Common myeloid progenitor, CD34-positive (primary cell): Measurements from ENCODE around the gene HSD17B13.

Experiments used
- CTCF ChIA-PET: fragments of 350-600 bp; sonication (Branson Sonifier 250); formaldehyde crosslinking; loops from one replicate; lab custom pipeline; 2021; ENCODE audit warnings: antibody characterized with exemption; lab: Charles Lee
- POLR2A ChIA-PET: fragments of 350-600 bp; sonication (Branson Sonifier 250); formaldehyde crosslinking; loops from one replicate; lab custom pipeline; 2021; ENCODE audit warnings: antibody characterized with exemption; lab: Charles Lee
- DNase-seq, 3 donors: peaks; one replicate each; pipeline versions ENCODE4 v3.0.0 to v3.0.0-alpha.2; 2013
- H3K27ac ChIP-seq, 2 experiments: 1 replicate in 1 of 2; 2 replicates in 1 of 2; pipeline ENCODE4 v1.7.0; 2013; ENCODE audit warnings: inconsistent platforms in 2 of 2, low read length in 2 of 2, mild to moderate bottlenecking in 2 of 2, low read depth in 1 of 2, moderate library complexity in 1 of 2; ENCODE audit not compliant: severe bottlenecking in 2 of 2, insufficient read depth in 1 of 2, poor library complexity in 1 of 2
- H3K27me3 ChIP-seq, 5 experiments: replicated peaks in 2 of 5; 1 replicate in 3 of 5; 2 replicates in 2 of 5; pipeline versions ENCODE4 v1.6.1 to v1.7.0; 2013; ENCODE audit warnings: low read length in 4 of 5, mild to moderate bottlenecking in 2 of 5, moderate library complexity in 2 of 5, inconsistent platforms in 1 of 5; ENCODE audit not compliant: insufficient read depth in 5 of 5, control insufficient read depth in 4 of 5
- H3K36me3 ChIP-seq, 4 experiments: 1 replicate in 2 of 4; 2 replicates in 2 of 4; pipeline versions ENCODE4 v1.6.1 to v1.7.0; 2013; ENCODE audit warnings: low read length in 3 of 4, control low read depth in 1 of 4, mild to moderate bottlenecking in 1 of 4; ENCODE audit not compliant: control insufficient read depth in 4 of 4, insufficient read depth in 4 of 4
- H3K4me1 ChIP-seq, 4 experiments: 1 replicate in 3 of 4; 2 replicates in 1 of 4; pipeline versions ENCODE4 v1.6.1 to v1.7.1; 2013; ENCODE audit warnings: low read length in 3 of 4, mild to moderate bottlenecking in 3 of 4, control low read depth in 1 of 4, inconsistent platforms in 1 of 4, moderate library complexity in 1 of 4; ENCODE audit not compliant: control insufficient read depth in 4 of 4, insufficient read depth in 4 of 4; ENCODE audit errors: control extremely low read depth in 1 of 4
- H3K4me3 ChIP-seq, 7 experiments: 1 replicate in 4 of 7; 2 replicates in 3 of 7; pipeline versions ENCODE4 v1.5.1 to v1.7.0; 2013; ENCODE audit warnings: mild to moderate bottlenecking in 7 of 7, low read length in 6 of 7, moderate library complexity in 6 of 7, inconsistent platforms in 2 of 7, low read depth in 2 of 7, control low read depth in 1 of 7; ENCODE audit not compliant: insufficient read depth in 4 of 7, control insufficient read depth in 1 of 7; ENCODE audit errors: extremely low read depth in 1 of 7
- H3K9me3 ChIP-seq, 5 experiments: 1 replicate in 4 of 5; 2 replicates in 1 of 5; pipeline versions ENCODE4 v1.6.1 to v1.7.1; 2013; ENCODE audit warnings: low read length in 4 of 5, mild to moderate bottlenecking in 2 of 5, inconsistent platforms in 1 of 5, low read depth in 1 of 5, moderate library complexity in 1 of 5; ENCODE audit not compliant: control insufficient read depth in 4 of 5, insufficient read depth in 2 of 5; ENCODE audit errors: control extremely low read depth in 1 of 5
- WGBS: methylation state at CpG from one replicate; pipeline ENCODE4 v1.1.5; 2013; ENCODE audit not compliant: insufficient coverage; 5-methylcytosine and 5-hydroxymethylcytosine counted together

Gene HSD17B13

DNA sequence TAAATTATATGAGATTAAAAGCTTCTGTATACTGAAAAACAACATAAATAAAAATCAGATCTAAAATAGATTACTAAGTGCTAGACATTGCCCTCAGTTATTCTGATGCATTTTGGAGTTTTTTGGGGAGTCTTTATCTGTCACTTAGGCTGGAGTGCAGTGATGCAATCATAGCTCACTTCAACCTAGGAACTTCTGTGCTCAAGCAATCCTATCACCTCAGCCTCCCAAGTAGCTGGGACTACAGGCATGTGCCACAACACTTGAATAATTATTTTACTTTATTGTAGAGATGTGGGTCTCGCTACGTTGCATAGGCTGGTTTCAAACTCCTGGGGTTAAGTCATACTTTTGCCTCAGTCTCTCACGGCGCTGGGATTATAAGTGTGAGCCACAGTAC is 36.6 kb upstream of the HSD17B13 start:
- ChIA-PET CTCF (interaction anchor here (0.5 to 1.2 kb wide), 2 partner anchors 131 to 343 kb away, joined by 3 read pairs; no protein-coding TSS in a partner anchor), POLR2A (no interaction called here)
- no peak overlapping the region for H3K27ac ChIP-seq
- DNase-seq = no peak
- no peak overlapping the region for H3K4me3 ChIP-seq
- peaks cover 16 to 78% (median 50%) of the 10 kb centered on the region in 4 experiments for H3K36me3 ChIP-seq
- no peaks in the 10 kb centered on the region for H3K27me3 ChIP-seq
- no peaks in the 10 kb centered on the region for H3K9me3 ChIP-seq
- no peaks in the 10 kb centered on the region for H3K4me1 ChIP-seq
- no CpG with 5 or more reads among the region's 4 CpGs for WGBS

GRCh38 chr4:87356832-87357526 is 34.3 kb upstream of the HSD17B13 start:
- 100% methylated on average over 2 of the region's 2 CpGs for WGBS
- POLR2A ChIA-PET = no interaction called here
- Histone ChIP-seq H3K9me3 (peaks cover 0 to 2% (median 0%) of the 10 kb centered on the region in 5 experiments), H3K4me1 (no peaks in the 10 kb centered on the region), H3K36me3 (peaks cover 20 to 71% (median 47%) of the 10 kb centered on the region in 4 experiments), H3K4me3 (no peak overlapping the region), H3K27me3 (no peaks in the 10 kb centered on the region), H3K27ac (peak overlapping the region in 1 of 2 experiments; percentile 41)
- CTCF ChIA-PET = interaction anchor here (1.4 kb wide), 1 partner anchor 13 kb away, joined by 4 read pairs; no protein-coding TSS in a partner anchor
- no peak for DNase-seq

DNA sequence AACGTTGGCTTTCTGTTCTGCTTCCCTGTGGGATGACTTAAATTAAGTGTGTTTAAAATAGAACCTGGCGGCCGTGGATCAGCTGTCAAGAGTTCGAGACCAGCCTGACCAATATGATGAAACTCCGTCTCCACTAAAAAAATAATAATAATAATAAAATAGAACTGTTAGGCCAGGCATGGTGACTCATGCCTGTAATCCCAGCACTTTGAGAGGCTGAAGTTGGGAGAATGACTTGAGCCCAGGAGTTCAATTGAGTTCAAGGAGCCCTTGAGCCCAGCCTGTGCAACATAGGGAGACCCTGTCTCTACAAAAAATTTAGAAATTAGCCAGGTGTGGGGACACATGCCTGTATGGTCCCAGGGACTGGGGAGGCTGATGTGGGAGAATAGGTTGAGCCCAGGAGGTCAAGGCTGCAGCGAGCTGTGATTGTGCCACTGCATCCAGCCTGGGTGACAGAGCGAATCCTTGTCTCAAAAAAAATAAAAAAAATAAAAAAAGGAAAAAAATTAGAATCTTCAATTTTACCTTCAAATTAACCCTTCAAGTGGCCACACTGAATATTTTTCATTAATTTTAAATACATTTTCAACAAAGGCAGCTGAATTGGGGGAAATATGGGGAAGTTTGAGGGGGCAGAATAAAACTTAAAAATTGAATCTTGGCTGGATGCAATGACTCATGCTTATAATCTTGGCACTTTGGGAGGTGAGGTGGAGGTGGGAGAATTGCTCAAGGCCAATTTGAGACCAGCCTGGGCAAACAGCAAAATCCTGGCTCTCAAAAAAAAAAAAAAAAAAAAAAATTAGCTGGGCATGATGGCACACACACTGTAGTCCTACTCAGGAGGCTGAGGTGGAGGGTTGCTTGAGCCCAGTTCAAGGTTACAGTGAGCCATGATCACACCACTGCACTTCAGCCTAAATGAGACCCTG is 31.8 kb upstream of the HSD17B13 start:
- WGBS = 0% methylated on average over 1 of the region's 7 CpGs
- Histone ChIP-seq H3K27ac (no peak overlapping the region), H3K27me3 (no peaks in the 10 kb centered on the region), H3K4me1 (no peaks in the 10 kb centered on the region), H3K9me3 (peaks cover 0 to 2% (median 0%) of the 10 kb centered on the region in 5 experiments), H3K4me3 (no peak overlapping the region), H3K36me3 (peaks cover 14 to 50% (median 36%) of the 10 kb centered on the region in 4 experiments)
- POLR2A ChIA-PET = no interaction called here
- CTCF ChIA-PET = interaction anchor here (0.9 to 1.5 kb wide), 2 partner anchors 9 to 114 kb away, joined by 3 to 4 read pairs; no protein-coding TSS in a partner anchor
- DNase-seq = no peak

DNA sequence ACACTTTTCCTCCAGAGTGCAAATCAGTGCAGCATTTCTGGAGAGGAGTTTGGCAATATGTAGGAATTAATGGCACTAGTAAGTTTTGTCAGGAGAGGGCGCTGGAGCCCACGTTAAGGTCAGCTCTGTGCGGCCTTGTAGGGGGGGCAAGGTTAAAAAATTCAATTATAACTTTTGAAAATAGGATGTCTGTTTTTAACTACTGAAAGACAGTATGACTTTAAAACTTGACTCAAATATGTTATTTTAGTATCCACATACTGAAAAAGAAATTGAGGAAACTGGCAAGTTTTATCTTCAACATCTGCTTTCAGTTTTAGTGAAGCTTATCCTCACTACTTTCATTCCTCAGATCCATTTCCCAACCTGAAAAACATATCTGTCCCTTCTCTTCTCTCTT is 30.9 kb upstream of the HSD17B13 start:
- CTCF ChIA-PET = interaction anchor here (0.9 to 1.5 kb wide), 2 partner anchors 10 to 115 kb away, joined by 3 to 4 read pairs; no protein-coding TSS in a partner anchor
- peak; percentile 34 to 59 (median 39) for DNase-seq
- H3K4me1 ChIP-seq = no peaks in the 10 kb centered on the region
- H3K4me3 ChIP-seq = no peak overlapping the region
- POLR2A ChIA-PET = no interaction called here
- H3K27ac ChIP-seq = no peak overlapping the region
- H3K27me3 ChIP-seq = no peaks in the 10 kb centered on the region
- H3K9me3 ChIP-seq = peaks cover 0 to 2% (median 0%) of the 10 kb centered on the region in 5 experiments
- H3K36me3 ChIP-seq = peaks cover 12 to 42% (median 29%) of the 10 kb centered on the region in 4 experiments
- 40% methylated on average over 3 of the region's 3 CpGs for WGBS

- ChIA-PET POLR2A (no interaction called here), CTCF (no interaction called here)
- Histone ChIP-seq H3K36me3 (peaks cover 17 to 57% (median 31%) of the 10 kb centered on the region in 4 experiments), H3K27me3 (no peaks in the 10 kb centered on the region), H3K27ac (no peak overlapping the region), H3K9me3 (peaks cover 5 to 20% (median 5%) of the 10 kb centered on the region in 5 experiments), H3K4me3 (no peak overlapping the region), H3K4me1 (no peaks in the 10 kb centered on the region)
- peak in 2 of 3 donors; percentile 8 to 21 for DNase-seq
Observed at GRCh38 chr4:87345139-87345538, 22.5 kb upstream of the HSD17B13 start.

DNA sequence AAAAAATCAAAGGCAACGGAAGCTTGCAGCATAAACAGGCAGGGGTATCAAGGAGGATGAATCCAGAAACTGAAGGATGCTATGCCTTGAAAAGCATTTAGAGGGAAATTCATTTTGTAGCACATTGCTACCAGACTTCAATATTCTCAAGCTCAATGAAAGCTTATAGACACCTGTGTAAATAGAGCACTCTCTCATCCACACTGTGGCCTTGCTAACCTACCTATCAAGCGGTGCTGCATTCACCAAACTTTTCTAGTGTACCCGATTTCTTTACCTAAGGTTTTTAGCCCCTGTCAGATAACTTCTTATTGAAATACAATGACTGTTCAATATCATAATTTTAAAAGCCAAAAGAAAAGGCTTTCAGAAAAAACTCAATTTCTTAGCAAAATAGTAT is 20.2 kb upstream of the HSD17B13 start:
- DNase-seq = no peak
- no peaks in the 10 kb centered on the region for H3K4me1 ChIP-seq
- H3K27me3 ChIP-seq = no peaks in the 10 kb centered on the region
- 96% methylated on average over 3 of the region's 3 CpGs for WGBS
- H3K9me3 ChIP-seq = peaks cover 5 to 20% (median 5%) of the 10 kb centered on the region in 5 experiments
- no peak overlapping the region for H3K27ac ChIP-seq
- H3K4me3 ChIP-seq = no peak overlapping the region
- CTCF ChIA-PET = no interaction called here
- POLR2A ChIA-PET = no interaction called here
- peaks cover 23 to 79% (median 47%) of the 10 kb centered on the region in 4 experiments for H3K36me3 ChIP-seq
